GM18499 (cell line): ENCODE data around the gene TOM1.
"Not testable (repeated sequence)": the region's sequence is repeated elsewhere in the genome, so short reads cannot be mapped to it uniquely, and the experiment has no call there.

Experiments used
- ATAC-seq: cut with Tn5 transposase; IDR thresholded peaks from one replicate; pipeline ENCODE4 v1.9.1; 2021; ENCODE audit warnings: moderate number of reproducible peaks; ENCODE audit not compliant: insufficient read depth, unreplicated experiment

The TOM1 gene

GRCh38 chr22:35363566-35364086 lies 63.9 kb downstream of the TOM1 start:
- no peak for ATAC-seq

- not testable (repeated sequence) for ATAC-seq
These were observed 64.5 kb downstream of the TOM1 start for GRCh38 chr22:35364230-35364629.

- no peak for ATAC-seq
These were observed 67.7 kb downstream of the TOM1 start for GRCh38 chr22:35367331-35367886.

GRCh38 chr22:35368386-35368785 lies 68.7 kb downstream of the TOM1 start:
- ATAC-seq = no peak

GRCh38 chr22:35369996-35370395 lies 70.3 kb downstream of the TOM1 start:
- ATAC-seq = no peak

- ATAC-seq = no peak
These were observed 74.1 kb downstream of the TOM1 start for GRCh38 chr22:35373781-35374180.

- no peak for ATAC-seq
These were observed 75.3 kb downstream of the TOM1 start for GRCh38 chr22:35375031-35375430.

- no peak for ATAC-seq
These were observed 75.8 kb downstream of the TOM1 start for GRCh38 chr22:35375526-35375925.

GRCh38 chr22:35376728-35377472 lies 77.2 kb downstream of the TOM1 start:
- peak; percentile 46 for ATAC-seq

GRCh38 chr22:35377735-35378134 lies 78.0 kb downstream of the TOM1 start:
- ATAC-seq = no peak

GRCh38 chr22:35378621-35379020 lies 78.9 kb downstream of the TOM1 start:
- ATAC-seq = no peak

- ATAC-seq = no peak
These were observed 79.7 kb downstream of the TOM1 start for GRCh38 chr22:35379146-35379993.

- no peak for ATAC-seq
These were observed 80.3 kb downstream of the TOM1 start for GRCh38 chr22:35380013-35380412.

- no peak for ATAC-seq
These were observed 81.1 kb downstream of the TOM1 start, which contains the start of gene HMOX1 for GRCh38 chr22:35380537-35381423. Gene HMOX1 (plus strand): TSS chr22:35381096. CDS start chr22:35381174, 78 bp downstream.

- ATAC-seq = no peak
These were observed 81.8 kb downstream of the TOM1 start for GRCh38 chr22:35381424-35382009.

- ATAC-seq = no peak
These were observed 84.0 kb downstream of the TOM1 start for GRCh38 chr22:35383679-35384071.

- ATAC-seq = no peak
These were observed 84.8 kb downstream of the TOM1 start for GRCh38 chr22:35384527-35384926.

GRCh38 chr22:35384975-35385588 lies 85.4 kb downstream of the TOM1 start:
- ATAC-seq = no peak

GRCh38 chr22:35386670-35387288 lies 87.1 kb downstream of the TOM1 start:
- no peak for ATAC-seq
